HepG2 (cell line): Measurements from ENCODE around the gene SLC6A8. TPM values are rescaled to one million over a fixed set of nuclear protein-coding genes. Genes with fewer than 3 reads are reported as not detected.

Source experiments
- ADNP ChIP-seq: sonication (generic); formaldehyde crosslinking; IDR thresholded peaks from 2 replicates; pipeline ENCODE4 v1.4.0; 2020; ENCODE audit warnings: missing genetic modification reagents
- EEA1 ChIP-seq: sonication (generic); formaldehyde crosslinking; IDR thresholded peaks from 2 replicates; pipeline ENCODE4 v1.5.1; 2020; ENCODE audit warnings: mild to moderate bottlenecking, missing genetic modification reagents, borderline replicate concordance
- ETV5 ChIP-seq: IDR thresholded peaks from 2 replicates; pipeline ENCODE4 v1.6.1; 2018; ENCODE audit warnings: missing biosample characterization, missing genetic modification reagents, inconsistent platforms, borderline replicate concordance
- GTF2F1 ChIP-seq: fragments of 150-350 bp; IDR thresholded peaks from 2 replicates; pipeline ENCODE4 v1.6.1; 2014; ENCODE audit warnings: low read length
- IRF2 ChIP-seq: IDR thresholded peaks from 2 replicates; pipeline ENCODE4 v1.6.1; 2018; ENCODE audit warnings: missing genetic modification reagents, missing compliant biosample characterization
- KAT7 ChIP-seq: IDR thresholded peaks from 2 replicates; pipeline ENCODE4 v1.6.1; 2018; ENCODE audit warnings: borderline replicate concordance, missing compliant biosample characterization
- MED8 ChIP-seq: sonication (generic); formaldehyde crosslinking; IDR thresholded peaks from 2 replicates; pipeline ENCODE4 v1.8.1; 2023; ENCODE audit warnings: mild to moderate bottlenecking, missing genetic modification reagents; ENCODE audit not compliant: insufficient replicate concordance
- MIXL1 ChIP-seq: IDR thresholded peaks from 2 replicates; pipeline ENCODE4 v1.6.1; 2016
- PATZ1 ChIP-seq: sonication (generic); formaldehyde crosslinking; IDR thresholded peaks from 2 replicates; pipeline ENCODE4 v1.4.0; 2020; ENCODE audit warnings: missing genetic modification reagents
- RELA ChIP-seq: sonication (generic); formaldehyde crosslinking; IDR thresholded peaks from 2 replicates; pipeline ENCODE4 v1.4.0; 2020; ENCODE audit warnings: missing genetic modification reagents
- SIX1 ChIP-seq: sonication (generic); formaldehyde crosslinking; IDR thresholded peaks from 2 replicates; pipeline ENCODE4 v1.4.0; 2020; ENCODE audit warnings: missing genetic modification reagents, borderline replicate concordance
- TBX3 ChIP-seq: fragments of 450-650 bp; IDR thresholded peaks from 2 replicates; pipeline ENCODE4 v1.6.1; 2017; ENCODE audit warnings: antibody characterized with exemption, mild to moderate bottlenecking, inconsistent platforms, borderline replicate concordance
- ZEB1 ChIP-seq: IDR thresholded peaks from 2 replicates; pipeline ENCODE4 v1.6.1; 2012; ENCODE audit warnings: mild to moderate bottlenecking, low read depth, inconsistent platforms; ENCODE audit not compliant: insufficient replicate concordance
- ZNF282 ChIP-seq: fragments of 450-650 bp; IDR thresholded peaks from 2 replicates; pipeline ENCODE4 v1.6.1; 2018; ENCODE audit not compliant: partially characterized antibody
- ZNF441 ChIP-seq: sonication (generic); formaldehyde crosslinking; IDR thresholded peaks from 2 replicates; pipeline ENCODE4 v1.7.0; 2021; ENCODE audit warnings: missing genetic modification reagents, borderline replicate concordance
- ZNF564 ChIP-seq: sonication (generic); formaldehyde crosslinking; IDR thresholded peaks from 2 replicates; pipeline ENCODE4 v1.8.1; 2023; ENCODE audit warnings: mild to moderate bottlenecking, missing genetic modification reagents
- ZNF605 ChIP-seq: sonication (generic); formaldehyde crosslinking; IDR thresholded peaks from 2 replicates; pipeline ENCODE4 v1.8.0; 2022; ENCODE audit warnings: mild to moderate bottlenecking, missing genetic modification reagents
- ZNF644 ChIP-seq: IDR thresholded peaks from 2 replicates; pipeline ENCODE4 v1.6.1; 2016; ENCODE audit warnings: low read depth
- ZNF850 ChIP-seq: sonication (generic); formaldehyde crosslinking; conservative IDR thresholded peaks from 2 replicates; pipeline ENCODE4 v1.9.0; 2021; ENCODE audit warnings: mild to moderate bottlenecking, missing genetic modification reagents
- ZNF883 ChIP-seq: sonication (generic); formaldehyde crosslinking; IDR thresholded peaks from 2 replicates; pipeline ENCODE4 v1.5.1; 2020; ENCODE audit warnings: mild to moderate bottlenecking, missing genetic modification reagents; ENCODE audit errors: not compliant biosample characterization
- polyA plus RNA-seq, 8 experiments: library from polyadenylated mRNA; depleted of rRNA in 3 of 8; stranded (reverse) in 7 of 8; unstranded in 1 of 8; fragments of >200 nt; fragmentation: Illumina TruSeq in 4 of 8; extraction: Trizol in 4 of 8; gene quantifications; 2 replicates each; pipeline versions ENCODE4 v1.2.1 to v1.2.3, GENCODE V29; 2011 to 2016; ENCODE audit warnings: low read depth in 4 of 8, missing spikeins in 1 of 8, mixed read lengths in 1 of 8; ENCODE audit not compliant: insufficient read depth in 1 of 8
- total RNA-seq, 5 experiments: library from RNA; depleted of rRNA; stranded (reverse); fragments of >200 nt; fragmentation: Illumina TruSeq; extraction: Trizol; gene quantifications; 2 replicates each; pipeline ENCODE4 v1.2.3, GENCODE V29; 2016; ENCODE audit warnings: low read depth in 1 of 5
- TF ChIP-seq, protein P1 (sequence below): sonication (generic); formaldehyde crosslinking; IDR thresholded peaks from 2 replicates; pipeline ENCODE4 v1.5.0; 2020; ENCODE audit warnings: missing genetic modification reagents
- TF ChIP-seq, protein P2 (sequence below): sonication (generic); formaldehyde crosslinking; IDR thresholded peaks from 2 replicates; pipeline ENCODE4 v1.5.1; 2020; ENCODE audit warnings: missing genetic modification reagents, mild to moderate bottlenecking, borderline replicate concordance
- TF ChIP-seq, protein P3 (sequence below): sonication (generic); formaldehyde crosslinking; IDR thresholded peaks from 2 replicates; pipeline ENCODE4 v1.4.0; 2020; ENCODE audit warnings: missing genetic modification reagents; ENCODE audit errors: not compliant biosample characterization

Gene SLC6A8
- total and polyA plus RNA-seq, 2 of the 13 experiments (the other 11 are each of a cell fraction or from before 2014, with no cell fraction given) = 13.9 to 176 TPM

- TF ChIP-seq PATZ1 (CRISPR knock-in tag) = peak; percentile 72
- TF ChIP-seq ZNF850 (CRISPR knock-in tag) = no peak
- TF ChIP-seq ETV5 (CRISPR knock-in tag) = peak; percentile 91
- no peak for TF ChIP-seq EEA1 (CRISPR knock-in tag)
- TF ChIP-seq ZNF564 = 0 out of 2 replicates have a peak, but pooled peaks have one; percentile 32
- TF ChIP-seq RELA (CRISPR knock-in tag) = no peak
- TF ChIP-seq, protein P1, sequence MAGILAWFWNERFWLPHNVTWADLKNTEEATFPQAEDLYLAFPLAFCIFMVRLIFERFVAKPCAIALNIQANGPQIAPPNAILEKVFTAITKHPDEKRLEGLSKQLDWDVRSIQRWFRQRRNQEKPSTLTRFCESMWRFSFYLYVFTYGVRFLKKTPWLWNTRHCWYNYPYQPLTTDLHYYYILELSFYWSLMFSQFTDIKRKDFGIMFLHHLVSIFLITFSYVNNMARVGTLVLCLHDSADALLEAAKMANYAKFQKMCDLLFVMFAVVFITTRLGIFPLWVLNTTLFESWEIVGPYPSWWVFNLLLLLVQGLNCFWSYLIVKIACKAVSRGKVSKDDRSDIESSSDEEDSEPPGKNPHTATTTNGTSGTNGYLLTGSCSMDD (CRISPR knock-in tag) = no peak
- TF ChIP-seq GTF2F1 = no peak
- TF ChIP-seq MED8 (CRISPR knock-in tag) = no peak
- no peak for TF ChIP-seq SIX1 (CRISPR knock-in tag)
- no peak for TF ChIP-seq MIXL1 (CRISPR knock-in tag)
- TF ChIP-seq KAT7 (CRISPR knock-in tag) = no peak
- no peak for TF ChIP-seq ZNF282
- no peak for TF ChIP-seq TBX3
- peak; percentile 50; the same call in 1 of the 2 replicates for TF ChIP-seq ZNF441 (CRISPR knock-in tag)
- TF ChIP-seq, protein P2, sequence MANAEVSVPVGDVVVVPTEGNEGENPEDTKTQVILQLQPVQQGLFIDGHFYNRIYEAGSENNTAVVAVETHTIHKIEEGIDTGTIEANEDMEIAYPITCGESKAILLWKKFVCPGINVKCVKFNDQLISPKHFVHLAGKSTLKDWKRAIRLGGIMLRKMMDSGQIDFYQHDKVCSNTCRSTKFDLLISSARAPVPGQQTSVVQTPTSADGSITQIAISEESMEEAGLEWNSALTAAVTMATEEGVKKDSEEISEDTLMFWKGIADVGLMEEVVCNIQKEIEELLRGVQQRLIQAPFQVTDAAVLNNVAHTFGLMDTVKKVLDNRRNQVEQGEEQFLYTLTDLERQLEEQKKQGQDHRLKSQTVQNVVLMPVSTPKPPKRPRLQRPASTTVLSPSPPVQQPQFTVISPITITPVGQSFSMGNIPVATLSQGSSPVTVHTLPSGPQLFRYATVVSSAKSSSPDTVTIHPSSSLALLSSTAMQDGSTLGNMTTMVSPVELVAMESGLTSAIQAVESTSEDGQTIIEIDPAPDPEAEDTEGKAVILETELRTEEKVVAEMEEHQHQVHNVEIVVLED (CRISPR knock-in tag) = peak; percentile 50
- no peak for TF ChIP-seq ZEB1
- TF ChIP-seq, protein P3, sequence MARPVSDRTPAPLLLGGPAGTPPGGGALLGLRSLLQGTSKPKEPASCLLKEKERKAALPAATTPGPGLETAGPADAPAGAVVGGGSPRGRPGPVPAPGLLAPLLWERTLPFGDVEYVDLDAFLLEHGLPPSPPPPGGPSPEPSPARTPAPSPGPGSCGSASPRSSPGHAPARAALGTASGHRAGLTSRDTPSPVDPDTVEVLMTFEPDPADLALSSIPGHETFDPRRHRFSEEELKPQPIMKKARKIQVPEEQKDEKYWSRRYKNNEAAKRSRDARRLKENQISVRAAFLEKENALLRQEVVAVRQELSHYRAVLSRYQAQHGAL (CRISPR knock-in tag) = no peak
- TF ChIP-seq ZNF644 = no peak
- TF ChIP-seq ZNF883 = peak; percentile 76
- no peak for TF ChIP-seq ZNF605 (CRISPR knock-in tag)
- TF ChIP-seq IRF2 = 0 out of 2 replicates have a peak, but pooled peaks have one; percentile 35
- no peak for TF ChIP-seq ADNP
These were observed 35.9 kb downstream of the SLC6A8 start (continued) for GRCh38 chrX:153723351-153724251.
